ENCODE results near the gene LGALS3BP. TPM values are rescaled to one million over a fixed set of nuclear protein-coding genes. Genes with fewer than 3 reads are reported as not detected.
A peak's percentile ranks its signal among the peaks of the same experiment; 100 is the strongest.

Gene LGALS3BP
- total and polyA plus RNA-seq, 2 of the 13 experiments (the other 11 are each of a cell fraction or from before 2014, with no cell fraction given), result 137 to 332 TPM

DNA sequence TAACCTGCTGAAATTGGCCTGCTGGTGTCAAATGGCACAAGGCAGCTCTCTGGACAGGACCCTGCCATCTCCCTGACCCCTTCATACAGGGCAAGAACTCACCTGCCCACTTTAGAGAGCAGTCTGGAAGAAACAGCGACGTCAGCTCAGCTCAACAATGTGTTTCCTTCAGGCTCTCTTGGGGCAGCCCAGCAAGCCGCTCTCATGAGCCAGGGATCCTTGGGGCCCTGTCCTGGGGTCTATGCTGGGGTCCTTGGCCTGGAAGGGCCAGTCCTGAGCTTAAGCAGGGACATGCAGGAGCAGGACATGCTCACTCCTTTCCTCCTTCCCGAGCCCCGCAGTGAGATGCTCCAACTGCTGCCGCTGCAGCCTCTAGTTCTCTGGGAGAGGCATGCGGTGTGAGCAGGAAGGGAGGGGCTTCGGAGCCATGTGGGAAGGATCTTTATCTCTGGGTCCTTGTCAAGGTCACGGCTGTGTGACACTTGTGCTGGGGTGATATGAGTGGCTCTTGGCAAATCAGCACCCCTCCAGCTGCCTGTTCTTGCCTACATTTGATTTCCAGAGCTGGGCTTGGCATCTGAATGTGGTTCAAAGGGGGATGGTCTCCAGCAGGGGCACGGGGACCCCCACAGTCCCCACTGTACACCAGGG, 47.7 kb upstream of the LGALS3BP start (continued):
- TF ChIP-seq, protein P1, sequence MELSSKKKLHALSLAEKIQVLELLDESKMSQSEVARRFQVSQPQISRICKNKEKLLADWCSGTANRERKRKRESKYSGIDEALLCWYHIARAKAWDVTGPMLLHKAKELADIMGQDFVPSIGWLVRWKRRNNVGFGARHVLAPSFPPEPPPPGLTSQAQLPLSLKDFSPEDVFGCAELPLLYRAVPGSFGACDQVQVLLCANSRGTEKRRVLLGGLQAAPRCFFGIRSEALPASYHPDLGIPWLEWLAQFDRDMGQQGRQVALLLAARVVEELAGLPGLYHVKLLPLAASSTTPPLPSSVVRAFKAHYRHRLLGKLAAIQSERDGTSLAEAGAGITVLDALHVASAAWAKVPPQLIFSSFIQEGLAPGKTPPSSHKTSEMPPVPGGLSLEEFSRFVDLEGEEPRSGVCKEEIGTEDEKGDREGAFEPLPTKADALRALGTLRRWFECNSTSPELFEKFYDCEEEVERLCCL (CRISPR knock-in tag; IDR thresholded peaks at IDR 0.05; ENCODE audit: borderline replicate concordance), result no peak
- no peak for TF ChIP-seq ZNF563 (CRISPR knock-in tag; IDR thresholded peaks at IDR 0.05)
- no peak for TF ChIP-seq MBD4 (IDR thresholded peaks at IDR 0.05; ENCODE audit: borderline replicate concordance, low read length)
- no peak for TF ChIP-seq ZNF468 (CRISPR knock-in tag; IDR thresholded peaks at IDR 0.05)
- TF ChIP-seq, protein P2, sequence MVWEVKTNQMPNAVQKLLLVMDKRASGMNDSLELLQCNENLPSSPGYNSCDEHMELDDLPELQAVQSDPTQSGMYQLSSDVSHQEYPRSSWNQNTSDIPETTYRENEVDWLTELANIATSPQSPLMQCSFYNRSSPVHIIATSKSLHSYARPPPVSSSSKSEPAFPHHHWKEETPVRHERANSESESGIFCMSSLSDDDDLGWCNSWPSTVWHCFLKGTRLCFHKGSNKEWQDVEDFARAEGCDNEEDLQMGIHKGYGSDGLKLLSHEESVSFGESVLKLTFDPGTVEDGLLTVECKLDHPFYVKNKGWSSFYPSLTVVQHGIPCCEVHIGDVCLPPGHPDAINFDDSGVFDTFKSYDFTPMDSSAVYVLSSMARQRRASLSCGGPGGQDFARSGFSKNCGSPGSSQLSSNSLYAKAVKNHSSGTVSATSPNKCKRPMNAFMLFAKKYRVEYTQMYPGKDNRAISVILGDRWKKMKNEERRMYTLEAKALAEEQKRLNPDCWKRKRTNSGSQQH (CRISPR knock-in tag; IDR thresholded peaks at IDR 0.05; ENCODE audit: low read depth), result no peak
- no peak for TF ChIP-seq GZF1 (CRISPR knock-in tag; IDR thresholded peaks at IDR 0.05)
- 0 out of 2 replicates have a peak, but pooled peaks have one; percentile 26 for TF ChIP-seq MAF1 (CRISPR knock-in tag; IDR thresholded peaks at IDR 0.05; ENCODE audit: borderline replicate concordance)
- TF ChIP-seq, protein P3, sequence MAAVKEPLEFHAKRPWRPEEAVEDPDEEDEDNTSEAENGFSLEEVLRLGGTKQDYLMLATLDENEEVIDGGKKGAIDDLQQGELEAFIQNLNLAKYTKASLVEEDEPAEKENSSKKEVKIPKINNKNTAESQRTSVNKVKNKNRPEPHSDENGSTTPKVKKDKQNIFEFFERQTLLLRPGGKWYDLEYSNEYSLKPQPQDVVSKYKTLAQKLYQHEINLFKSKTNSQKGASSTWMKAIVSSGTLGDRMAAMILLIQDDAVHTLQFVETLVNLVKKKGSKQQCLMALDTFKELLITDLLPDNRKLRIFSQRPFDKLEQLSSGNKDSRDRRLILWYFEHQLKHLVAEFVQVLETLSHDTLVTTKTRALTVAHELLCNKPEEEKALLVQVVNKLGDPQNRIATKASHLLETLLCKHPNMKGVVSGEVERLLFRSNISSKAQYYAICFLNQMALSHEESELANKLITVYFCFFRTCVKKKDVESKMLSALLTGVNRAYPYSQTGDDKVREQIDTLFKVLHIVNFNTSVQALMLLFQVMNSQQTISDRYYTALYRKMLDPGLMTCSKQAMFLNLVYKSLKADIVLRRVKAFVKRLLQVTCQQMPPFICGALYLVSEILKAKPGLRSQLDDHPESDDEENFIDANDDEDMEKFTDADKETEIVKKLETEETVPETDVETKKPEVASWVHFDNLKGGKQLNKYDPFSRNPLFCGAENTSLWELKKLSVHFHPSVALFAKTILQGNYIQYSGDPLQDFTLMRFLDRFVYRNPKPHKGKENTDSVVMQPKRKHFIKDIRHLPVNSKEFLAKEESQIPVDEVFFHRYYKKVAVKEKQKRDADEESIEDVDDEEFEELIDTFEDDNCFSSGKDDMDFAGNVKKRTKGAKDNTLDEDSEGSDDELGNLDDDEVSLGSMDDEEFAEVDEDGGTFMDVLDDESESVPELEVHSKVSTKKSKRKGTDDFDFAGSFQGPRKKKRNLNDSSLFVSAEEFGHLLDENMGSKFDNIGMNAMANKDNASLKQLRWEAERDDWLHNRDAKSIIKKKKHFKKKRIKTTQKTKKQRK (IDR thresholded peaks at IDR 0.05; ENCODE audit: low read length), result no peak
- TF ChIP-seq, protein P4, sequence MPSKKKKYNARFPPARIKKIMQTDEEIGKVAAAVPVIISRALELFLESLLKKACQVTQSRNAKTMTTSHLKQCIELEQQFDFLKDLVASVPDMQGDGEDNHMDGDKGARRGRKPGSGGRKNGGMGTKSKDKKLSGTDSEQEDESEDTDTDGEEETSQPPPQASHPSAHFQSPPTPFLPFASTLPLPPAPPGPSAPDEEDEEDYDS (CRISPR knock-in tag; IDR thresholded peaks at IDR 0.05), result peak; percentile 87
- TF ChIP-seq ZFAT (CRISPR knock-in tag; conservative IDR thresholded peaks at IDR 0.05), result no peak
- TF ChIP-seq ZMAT3 (CRISPR knock-in tag; conservative IDR thresholded peaks at IDR 0.05), result no peak
- peak; percentile 90 for TF ChIP-seq ZNF605 (CRISPR knock-in tag; IDR thresholded peaks at IDR 0.05)
- no peak; the same call in 1 of the 2 replicates for TF ChIP-seq ZNF607 (CRISPR knock-in tag; IDR thresholded peaks at IDR 0.05; ENCODE audit: borderline replicate concordance)
- TF ChIP-seq KAT2B (IDR thresholded peaks at IDR 0.05; ENCODE audit: borderline replicate concordance, low read depth, low read length), result no peak
- TF ChIP-seq, protein P5, sequence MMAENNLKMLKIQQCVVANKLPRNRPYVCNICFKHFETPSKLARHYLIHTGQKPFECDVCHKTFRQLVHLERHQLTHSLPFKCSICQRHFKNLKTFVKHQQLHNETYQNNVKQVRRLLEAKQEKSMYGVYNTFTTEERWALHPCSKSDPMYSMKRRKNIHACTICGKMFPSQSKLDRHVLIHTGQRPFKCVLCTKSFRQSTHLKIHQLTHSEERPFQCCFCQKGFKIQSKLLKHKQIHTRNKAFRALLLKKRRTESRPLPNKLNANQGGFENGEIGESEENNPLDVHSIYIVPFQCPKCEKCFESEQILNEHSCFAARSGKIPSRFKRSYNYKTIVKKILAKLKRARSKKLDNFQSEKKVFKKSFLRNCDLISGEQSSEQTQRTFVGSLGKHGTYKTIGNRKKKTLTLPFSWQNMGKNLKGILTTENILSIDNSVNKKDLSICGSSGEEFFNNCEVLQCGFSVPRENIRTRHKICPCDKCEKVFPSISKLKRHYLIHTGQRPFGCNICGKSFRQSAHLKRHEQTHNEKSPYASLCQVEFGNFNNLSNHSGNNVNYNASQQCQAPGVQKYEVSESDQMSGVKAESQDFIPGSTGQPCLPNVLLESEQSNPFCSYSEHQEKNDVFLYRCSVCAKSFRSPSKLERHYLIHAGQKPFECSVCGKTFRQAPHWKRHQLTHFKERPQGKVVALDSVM (CRISPR knock-in tag; IDR thresholded peaks at IDR 0.05), result peak; percentile 68; the same call in 1 of the 2 replicates
- TF ChIP-seq HDAC2 (CRISPR knock-in tag; IDR thresholded peaks at IDR 0.05), result no peak
- TF ChIP-seq CHCHD3 (CRISPR knock-in tag; IDR thresholded peaks at IDR 0.05), result no peak
- TF ChIP-seq, protein P6, sequence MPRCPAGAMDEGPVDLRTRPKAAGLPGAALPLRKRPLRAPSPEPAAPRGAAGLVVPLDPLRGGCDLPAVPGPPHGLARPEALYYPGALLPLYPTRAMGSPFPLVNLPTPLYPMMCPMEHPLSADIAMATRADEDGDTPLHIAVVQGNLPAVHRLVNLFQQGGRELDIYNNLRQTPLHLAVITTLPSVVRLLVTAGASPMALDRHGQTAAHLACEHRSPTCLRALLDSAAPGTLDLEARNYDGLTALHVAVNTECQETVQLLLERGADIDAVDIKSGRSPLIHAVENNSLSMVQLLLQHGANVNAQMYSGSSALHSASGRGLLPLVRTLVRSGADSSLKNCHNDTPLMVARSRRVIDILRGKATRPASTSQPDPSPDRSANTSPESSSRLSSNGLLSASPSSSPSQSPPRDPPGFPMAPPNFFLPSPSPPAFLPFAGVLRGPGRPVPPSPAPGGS (CRISPR knock-in tag; IDR thresholded peaks at IDR 0.05), result peak; percentile 75
- TF ChIP-seq ZNF30 (CRISPR knock-in tag; IDR thresholded peaks at IDR 0.05), result no peak
- TF ChIP-seq IRX3 (CRISPR knock-in tag; IDR thresholded peaks at IDR 0.05; ENCODE audit: borderline replicate concordance, low read depth), result no peak

Measured in HepG2 (cell line).